HepG2 (cell line): ENCODE measurements around the gene ASGR1. TPM values are rescaled to one million over a fixed set of nuclear protein-coding genes. Genes with fewer than 3 reads are reported as not detected.

ENCODE experiments used
- ATAC-seq: fragments of 200-7000 bp; cut with Tn5 transposase; 3 replicates; pipeline ENCODE4 v1.9.1; 2020; ENCODE audit warnings: mild to moderate bottlenecking, moderate library complexity
- BruUV-seq: library from RNA; stranded (reverse); fragments of 400-500 nt; replicated peaks from 2 replicates; lab custom pipeline; 2021; lab: Mats Ljungman, UMichigan
- CTCF ChIA-PET: fragments of 300-600 bp; formaldehyde crosslinking; extraction: SDS; loops from one replicate; lab custom pipeline; 2021; ENCODE audit warnings: low total read pairs, inconsistent platforms, low intra/inter-chr PET ratio; lab: Yijun Ruan, JAX
- POLR2A ChIA-PET: fragments of 350-600 bp; sonication (Branson Sonifier 250); formaldehyde crosslinking; loops from one replicate; lab custom pipeline; 2020; ENCODE audit warnings: antibody characterized with exemption, inconsistent platforms; lab: Yijun Ruan, JAX
- DNase-seq: peaks from one replicate; pipeline ENCODE4 v3.0.0-alpha.2; 2015; ENCODE audit warnings: low spot score
- FAIRE-seq: peaks from 3 replicates; lab custom pipeline; 2011; peaks lifted over from hg19 to GRCh38; lab: Jason Lieb, UNC
- H2AFZ ChIP-seq: one replicate; pipeline ENCODE4 v1.6.1; 2011; ENCODE audit warnings: low read length, inconsistent platforms
- H3K27ac ChIP-seq: fragments of 300-600 bp; 3 replicates; pipeline ENCODE4 v1.8.0; 2011; ENCODE audit warnings: mixed run types, mild to moderate bottlenecking, mixed read lengths, low read length, inconsistent platforms; ENCODE audit not compliant: insufficient read depth; ENCODE audit errors: extremely low read length
- H3K27me3 ChIP-seq, 2 experiments: fragments of 200-600 bp in 1 of 2; 2 replicates in 1 of 2; 3 replicates in 1 of 2; pipeline versions ENCODE4 v1.6.0 to v1.8.0; 2011; ENCODE audit warnings: low read length in 2 of 2, mild to moderate bottlenecking in 2 of 2, moderate library complexity in 2 of 2, inconsistent platforms in 1 of 2; ENCODE audit not compliant: insufficient read depth in 2 of 2, control insufficient read depth in 1 of 2
- H3K36me3 ChIP-seq, 2 experiments: fragments of 200-600 bp in 1 of 2; replicated peaks in 1 of 2; 2 replicates in 1 of 2; 3 replicates in 1 of 2; pipeline versions ENCODE4 v1.5.1 to v1.8.0; 2011; ENCODE audit warnings: low read length in 2 of 2, inconsistent platforms in 1 of 2; ENCODE audit not compliant: insufficient read depth in 2 of 2, control insufficient read depth in 1 of 2
- H3K4me1 ChIP-seq: 2 replicates; pipeline ENCODE4 v1.5.1; 2012; ENCODE audit warnings: low read length, inconsistent platforms; ENCODE audit not compliant: insufficient read depth
- H3K4me2 ChIP-seq: 2 replicates; pipeline ENCODE4 v1.6.0; 2011; ENCODE audit warnings: low read depth, low read length, inconsistent platforms
- H3K4me3 ChIP-seq, 3 experiments: fragments of 200-600 bp in 1 of 3; sonication (generic), shearing (Covaris generic) in 1 of 3; replicated peaks in 1 of 3; 2 replicates each; pipeline ENCODE4 v1.5.1; 2011 to 2016; ENCODE audit warnings: low read length in 3 of 3, inconsistent platforms in 2 of 3, low read depth in 2 of 3, mild to moderate bottlenecking in 2 of 3, control low read depth in 1 of 3, mixed read lengths in 1 of 3; ENCODE audit not compliant: insufficient read depth in 1 of 3
- H3K79me2 ChIP-seq: one replicate; pipeline ENCODE4 v1.6.1; 2011; ENCODE audit warnings: low read length, inconsistent platforms; ENCODE audit not compliant: insufficient read depth
- H3K9ac ChIP-seq: 2 replicates; pipeline ENCODE4 v1.6.0; 2011; ENCODE audit warnings: mild to moderate bottlenecking, low read depth, low read length, inconsistent platforms; ENCODE audit not compliant: insufficient read depth
- H3K9me3 ChIP-seq: 2 replicates; pipeline ENCODE4 v1.5.1; 2012; ENCODE audit warnings: mild to moderate bottlenecking, low read length
- H4K20me1 ChIP-seq: 2 replicates; pipeline ENCODE4 v1.6.0; 2011; ENCODE audit warnings: inconsistent platforms, mild to moderate bottlenecking, low read length, moderate library complexity; ENCODE audit not compliant: insufficient read depth
- EED ChIP-seq: sonication (generic); formaldehyde crosslinking; IDR thresholded peaks from 2 replicates; pipeline ENCODE4 v1.5.0; 2020; ENCODE audit warnings: mild to moderate bottlenecking, missing genetic modification reagents
- LBX2 ChIP-seq: sonication (generic); formaldehyde crosslinking; IDR thresholded peaks from 2 replicates; pipeline ENCODE4 v1.5.0; 2020; ENCODE audit warnings: missing genetic modification reagents, mild to moderate bottlenecking, borderline replicate concordance
- TEAD3 ChIP-seq: optimal IDR thresholded peaks from 2 replicates; pipeline ENCODE3; 2016; ENCODE audit warnings: borderline replicate concordance
- YEATS2 ChIP-seq: sonication (generic); formaldehyde crosslinking; IDR thresholded peaks from 2 replicates; pipeline ENCODE4 v1.4.0; 2020; ENCODE audit warnings: missing genetic modification reagents, borderline replicate concordance
- YY1 ChIP-seq: IDR thresholded peaks from 2 replicates; pipeline ENCODE4 v1.6.1; 2011; ENCODE audit warnings: low read length, low read depth, moderate library complexity, mild to moderate bottlenecking; ENCODE audit not compliant: insufficient read depth, insufficient replicate concordance
- ZBTB20 ChIP-seq: sonication (generic); formaldehyde crosslinking; IDR thresholded peaks from 2 replicates; pipeline ENCODE4 v1.8.1; 2023; ENCODE audit warnings: missing genetic modification reagents, low read depth, mild to moderate bottlenecking, borderline replicate concordance
- ZBTB21 ChIP-seq: sonication (generic); formaldehyde crosslinking; IDR thresholded peaks from 2 replicates; pipeline ENCODE4 v1.4.0; 2020; ENCODE audit warnings: missing genetic modification reagents
- ZNF282 ChIP-seq: fragments of 450-650 bp; IDR thresholded peaks from 2 replicates; pipeline ENCODE4 v1.6.1; 2018; ENCODE audit not compliant: partially characterized antibody
- ZNF879 ChIP-seq: sonication (generic); formaldehyde crosslinking; IDR thresholded peaks from 2 replicates; pipeline ENCODE4 v1.8.1; 2023; ENCODE audit warnings: missing genetic modification reagents
- WGBS: methylation state at CpG from one replicate; pipeline ENCODE4 v1.1.6; 2017; ENCODE audit warnings: low lambda C conversion rate; 5-methylcytosine and 5-hydroxymethylcytosine counted together
- in situ Hi-C: cut with HindIII; loops from 2 replicates; pipeline ENCODE4 v1.10.0; 2017; ENCODE audit warnings: low pct_unique_long_range_greater_than_20kb; ENCODE audit not compliant: extremely low pct_ligation_motif_present
- intact Hi-C: fragments of 100-400 bp; cut with micrococcal nuclease; formaldehyde crosslinking; loops from one replicate; pipeline ENCODE4 v1.10.0; 2022; ENCODE audit not compliant: unreplicated experiment
- polyA plus RNA-seq, 8 experiments: library from polyadenylated mRNA; depleted of rRNA in 3 of 8; stranded (reverse) in 7 of 8; unstranded in 1 of 8; fragments of >200 nt; fragmentation: Illumina TruSeq in 4 of 8; extraction: Trizol in 4 of 8; gene quantifications; 2 replicates each; pipeline versions ENCODE4 v1.2.1 to v1.2.3, GENCODE V29; 2011 to 2016; ENCODE audit warnings: low read depth in 4 of 8, missing spikeins in 1 of 8, mixed read lengths in 1 of 8; ENCODE audit not compliant: insufficient read depth in 1 of 8
- total RNA-seq, 5 experiments: library from RNA; depleted of rRNA; stranded (reverse); fragments of >200 nt; fragmentation: Illumina TruSeq; extraction: Trizol; gene quantifications; 2 replicates each; pipeline ENCODE4 v1.2.3, GENCODE V29; 2016; ENCODE audit warnings: low read depth in 1 of 5

ASGR1 gene
- total and polyA plus RNA-seq, 2 of the 13 experiments (the other 11 are each of a cell fraction or from before 2014, with no cell fraction given) = 353 to 796 TPM

GRCh38 chr17:7219229-7219811, 40.1 kb upstream of the ASGR1 start (continued):
- TF ChIP-seq ZNF879 (CRISPR knock-in tag) = no peak
- TF ChIP-seq ZNF282 = no peak
- no peak for TF ChIP-seq TEAD3 (CRISPR knock-in tag)
- peak; percentile 76; the same call in 1 of the 2 replicates for TF ChIP-seq ZBTB20 (CRISPR knock-in tag)
- no peak for TF ChIP-seq ZBTB21 (CRISPR knock-in tag)
- no peak for TF ChIP-seq YEATS2
- TF ChIP-seq, all 625 proteins: peak for 33

GRCh38 chr17:7218758-7219157, 39.6 kb upstream of the ASGR1 start:
- POLR2A ChIA-PET = interaction anchor here (0.6 to 4.3 kb wide), 5 partner anchors 16 to 132 kb away, joined by 3 to 76 read pairs (median 5); partner anchors contain the start of genes ASGR1, ASGR2 and DVL2
- Histone ChIP-seq H3K27ac (no peak overlapping the region), H3K27me3 (peaks cover 0 to 4% of the 10 kb centered on the region in 2 experiments; a peak in 2 of 5 replicates), H3K79me2 (peaks cover 14% of the 10 kb centered on the region), H3K4me3 (peak overlapping the region; percentile 73 to 93 (median 90)), H3K4me2 (peak overlapping the region; percentile 99), H2AFZ (no peak overlapping the region), H3K36me3 (peaks cover 5 to 29% of the 10 kb centered on the region in 2 experiments; a peak in 4 of 5 replicates), H3K4me1 (peaks cover 72% of the 10 kb centered on the region), H3K9ac (peak overlapping the region; percentile 90), H4K20me1 (peaks cover 10% of the 10 kb centered on the region; the same call in 1 of the 2 replicates), H3K9me3 (no peaks in the 10 kb centered on the region)
- BruUV-seq = no TSS peak
- ATAC-seq = no peak
- CTCF ChIA-PET = no interaction called here
- no peak for DNase-seq
- 29% methylated on average over 6 of the region's 6 CpGs for WGBS
- FAIRE-seq = no peak
- no peak for TF ChIP-seq LBX2 (CRISPR knock-in tag)
- peak; percentile 11 for TF ChIP-seq YY1
- TF ChIP-seq EED = 0 out of 2 replicates have a peak, but pooled peaks have one; percentile 45
- in situ Hi-C loops (loop anchor here (5.0 kb wide), 1 partner anchor 41 kb away; the partner anchor contains the start of gene ASGR1), intact Hi-C loops (no loop called here)
